Measurements from ENCODE around the gene PTPRZ1. TPM values are rescaled to one million over a fixed set of nuclear protein-coding genes. Genes with fewer than 3 reads are reported as not detected.

The PTPRZ1 gene
- total and polyA plus RNA-seq, 2 of the 8 experiments (the other 6 are each of a cell fraction or from before 2014, with no cell fraction given) = 112 to 135 TPM

- Histone ChIP-seq H4K20me1 (replicated peaks in 1 of 2; ENCODE audit: control insufficient read depth in 1 of 2, insufficient read depth in 2 of 2, low read length in 2 of 2) (peaks cover 6% of the 10 kb centered on the region in 2 experiments), H4K5ac (ENCODE audit: insufficient read length, low read depth, low read length) (no peak overlapping the region), H2BK20ac (ENCODE audit: low read length) (no peak overlapping the region), H3K9me3 (ENCODE audit: insufficient read depth in 2 of 2, low read depth in 1 of 2, low read length in 1 of 2) (no peaks in the 10 kb centered on the region), H3K23ac (ENCODE audit: insufficient read length) (no peak overlapping the region), H3K27ac (ENCODE audit: low read depth, low read length) (no peak overlapping the region), H2AK5ac (ENCODE audit: low read depth, low read length) (no peak overlapping the region), H3K4me1 (replicated peaks in 1 of 4; ENCODE audit: control insufficient read depth in 3 of 4, insufficient read depth in 4 of 4, low read length in 3 of 4) (peaks cover 2 to 7% (median 5%) of the 10 kb centered on the region in 4 experiments; a peak in 4 of 7 replicates), H3K9ac (replicated peaks in 1 of 4; ENCODE audit: extremely low read depth in 1 of 4, low read depth in 3 of 4, low read length in 3 of 4) (no peak overlapping the region), H2BK120ac (replicated peaks; ENCODE audit: low read depth, low read length) (no peak overlapping the region), H3K27me3 (replicated peaks in 1 of 4; ENCODE audit: control insufficient read depth in 3 of 4, extremely low read depth in 1 of 4, insufficient read depth in 3 of 4, low read length in 3 of 4) (no peaks in the 10 kb centered on the region), H2BK5ac (ENCODE audit: low read depth, low read length) (no peak overlapping the region), H2BK12ac (ENCODE audit: low read depth, low read length) (no peak overlapping the region), H3K36me3 (ENCODE audit: control insufficient read depth in 2 of 4, insufficient read depth in 4 of 4, low read length in 3 of 4) (peaks cover 0 to 18% (median 8%) of the 10 kb centered on the region in 4 experiments; a peak in 3 of 8 replicates), H3K23me2 (ENCODE audit: low read depth, low read length) (no peaks in the 10 kb centered on the region), H3K56ac (replicated peaks; ENCODE audit: insufficient read length, low read depth, low read length) (no peak overlapping the region), H4K8ac (ENCODE audit: extremely low read depth, insufficient read depth, low read length) (no peak overlapping the region), H3K4me2 (ENCODE audit: insufficient read depth in 1 of 2, low read depth in 2 of 2, low read length in 2 of 2) (no peak overlapping the region), H3K4me3 (ENCODE audit: extremely low read depth in 1 of 4, insufficient read depth in 2 of 4, low read depth in 3 of 4, low read length in 4 of 4) (no peak overlapping the region), H3K79me1 (ENCODE audit: low read depth, low read length) (peaks cover 6% of the 10 kb centered on the region; the same call in 1 of the 2 replicates), H4K91ac (replicated peaks; ENCODE audit: insufficient read length, low read length) (no peak overlapping the region), H3K18ac (ENCODE audit: extremely low read depth, low read length) (no peak overlapping the region), H2BK15ac (ENCODE audit: low read length) (no peak overlapping the region), H3K14ac (ENCODE audit: insufficient read length) (no peak overlapping the region), H2AFZ (ENCODE audit: low read length) (no peak overlapping the region), H3K4ac (replicated peaks; ENCODE audit: insufficient read length, low read depth, low read length) (no peak overlapping the region), H3K79me2 (ENCODE audit: control insufficient read depth in 1 of 2, insufficient read depth in 2 of 2, low read length in 2 of 2) (peaks cover 15 to 99% of the 10 kb centered on the region in 2 experiments)
- FAIRE-seq (no peak), DNase-seq (ENCODE audit: low read depth in 1 of 2, low spot score in 2 of 2) (no peak)
- ChIA-PET POLR2A (ENCODE audit: partially characterized antibody) (interaction anchor here (0.9 to 1.0 kb wide), 2 partner anchors 9 to 10 kb away, joined by 3 to 4 read pairs; no protein-coding TSS in a partner anchor), CTCF (ENCODE audit: partially characterized antibody) (interaction anchor here (0.6 to 0.8 kb wide), 3 partner anchors 12 to 70 kb away, joined by 3 to 4 read pairs (median 3); no protein-coding TSS in a partner anchor)
- 84% methylated on average over 2 of the region's 2 CpGs; no CpG with 5 or more reads in 1 of the 2 experiments for WGBS, 2 experiments (ENCODE audit: extremely low coverage in 1 of 2, insufficient coverage in 1 of 2, insufficient read length in 1 of 2, insufficient replicate concordance in 2 of 2, low coverage in 1 of 2, low lambda C conversion rate in 2 of 2, missing lambda C conversion rate in 1 of 2)
- TF ChIP-seq EP300 (IDR thresholded peaks at IDR 0.05; ENCODE audit: borderline replicate concordance in 1 of 2, low read depth in 2 of 2, low read length in 2 of 2) (no peak), BACH1 (IDR thresholded peaks at IDR 0.05; ENCODE audit: low read length) (no peak), CHD2 (IDR thresholded peaks at IDR 0.05; ENCODE audit: low read length) (no peak), TAF1 (IDR thresholded peaks at IDR 0.05; ENCODE audit: low read depth, low read length) (no peak), SAP30 (IDR thresholded peaks at IDR 0.05; ENCODE audit: insufficient read depth, insufficient replicate concordance, low read length) (no peak), ZNF274 (IDR thresholded peaks at IDR 0.05; ENCODE audit: borderline replicate concordance, extremely low read depth, low read length) (no peak), MAFK (IDR thresholded peaks at IDR 0.05; ENCODE audit: low read depth, low read length) (no peak), CBX5 (IDR thresholded peaks at IDR 0.05; ENCODE audit: low read depth, low read length) (no peak), RNF2 (IDR thresholded peaks at IDR 0.05; ENCODE audit: borderline replicate concordance, low read depth, low read length, missing control alignments, poor library complexity, severe bottlenecking) (no peak), CREB1 (IDR thresholded peaks at IDR 0.05) (no peak), RBBP5 (IDR thresholded peaks at IDR 0.05; ENCODE audit: borderline replicate concordance, low read depth, low read length) (no peak), CBX8 (IDR thresholded peaks at IDR 0.05; ENCODE audit: borderline replicate concordance, low read depth, low read length) (no peak), JUN (IDR thresholded peaks at IDR 0.05; ENCODE audit: low read depth, low read length) (no peak), KDM4A (IDR thresholded peaks at IDR 0.05; ENCODE audit: low read depth, low read length, severe bottlenecking) (no peak)
Measured at GRCh38 chr7:121890833-121891232, 17.9 kb downstream of the PTPRZ1 start.

Measured in H1 (cell line).